Measurements from ENCODE around the gene LTBP1. TPM values are rescaled to one million over a fixed set of nuclear protein-coding genes. Genes with fewer than 3 reads are reported as not detected.

Gene LTBP1
- total and polyA plus RNA-seq, 10 of the 15 experiments (the other 5 are each of a cell fraction or from before 2014, with no cell fraction given), result 0.01 to 0.28 (median 0.12) TPM; not detected in 2

DNA sequence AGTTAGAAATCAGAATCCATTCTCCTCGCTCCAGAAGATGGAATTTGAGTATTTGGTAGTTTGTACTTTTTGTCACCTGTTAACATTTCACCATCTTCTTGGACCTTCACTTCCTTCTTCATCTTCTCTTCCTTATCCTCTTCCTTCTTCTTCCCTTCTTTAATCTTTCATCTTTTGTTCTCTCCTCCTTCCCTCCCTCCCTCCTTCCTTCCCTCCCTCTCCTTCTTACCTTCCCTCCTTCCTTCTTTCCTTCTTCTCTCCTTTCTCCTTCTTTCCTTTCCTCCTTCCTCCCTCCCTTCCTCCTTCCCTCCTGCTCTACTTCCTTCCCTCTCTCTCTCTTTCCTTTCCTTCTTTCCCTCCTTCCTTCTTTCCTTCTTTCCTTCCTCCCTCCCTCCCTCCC is 31.1 kb upstream of the LTBP1 start:
- ChIA-PET CTCF (no interaction called here), RAD21 (ENCODE audit: unreplicated experiment) (no interaction called here), SMC1A (ENCODE audit: uncharacterized antibody, unreplicated experiment) (no interaction called here), POLR2A (no interaction called here)
- ATAC-seq (no peak), DNase-seq (ENCODE audit: low read depth, low spot score) (no peak), FAIRE-seq (no peak)
- no peak overlapping the region for H3K9ac ChIP-seq (ENCODE audit: control insufficient read depth, insufficient read depth, low read length)
- H3K79me2 ChIP-seq (ENCODE audit: control insufficient read depth, insufficient read depth, low read length), result no peaks in the 10 kb centered on the region
- no peak overlapping the region for H3K27ac ChIP-seq (ENCODE audit: control insufficient read depth, insufficient read depth)
- in situ Hi-C loops (cut with MboI) (no loop called here), intact Hi-C loops (cut with micrococcal nuclease; ENCODE audit: unreplicated experiment) (no loop called here)
- TF ChIP-seq EGR1 (IDR thresholded peaks at IDR 0.05; ENCODE audit: borderline replicate concordance in 1 of 2, low read depth in 2 of 2, low read length in 2 of 2) (no peak), RBBP5 (conservative IDR thresholded peaks at IDR 0.05) (no peak), BHLHE40 (IDR thresholded peaks at IDR 0.05; ENCODE audit: borderline replicate concordance in 1 of 2, low read depth in 2 of 2, low read length in 1 of 2) (no peak)
- WGBS (ENCODE audit: insufficient coverage, insufficient replicate concordance, low lambda C conversion rate, missing lambda C conversion rate), result 0% methylated on average over 1 of the region's 1 CpG
- H3K4me3 ChIP-seq, result no peak overlapping the region
- H3K4me1 ChIP-seq (ENCODE audit: control insufficient read depth, insufficient read depth, low read length), result peaks cover 8% of the 10 kb centered on the region
- BruUV-seq (replicated peaks), result no TSS peak
- H2AFZ ChIP-seq (ENCODE audit: control insufficient read depth, low read depth, low read length), result no peak overlapping the region
- H4K20me1 ChIP-seq (ENCODE audit: control insufficient read depth, insufficient read depth), result no peaks in the 10 kb centered on the region
- H3K27me3 ChIP-seq (replicated peaks in 1 of 2; ENCODE audit: control insufficient read depth in 2 of 2, insufficient read depth in 2 of 2, low read length in 1 of 2), result no peaks in the 10 kb centered on the region
- no peaks in the 10 kb centered on the region for H3K36me3 ChIP-seq (ENCODE audit: control insufficient read depth in 2 of 2, insufficient read depth in 2 of 2, low read length in 1 of 2)
- no peak overlapping the region for H3K4me2 ChIP-seq (ENCODE audit: control insufficient read depth, insufficient read depth)
- H3K9me3 ChIP-seq (replicated peaks; ENCODE audit: control insufficient read depth, insufficient read depth, low read length), result no peaks in the 10 kb centered on the region

- no TSS peak for BruUV-seq (replicated peaks)
- no peak for TF ChIP-seq ZNF622 (IDR thresholded peaks at IDR 0.05)
- no peak for TF ChIP-seq BACH1 (IDR thresholded peaks at IDR 0.05; ENCODE audit: borderline replicate concordance)
- TF ChIP-seq ZNF24 (IDR thresholded peaks at IDR 0.05), result no peak
- no peak for TF ChIP-seq SMC3 (IDR thresholded peaks at IDR 0.05; ENCODE audit: borderline replicate concordance, low read length)
- no peak for TF ChIP-seq MTA3 (IDR thresholded peaks at IDR 0.05; ENCODE audit: borderline replicate concordance, low read length)
- TF ChIP-seq, protein P1, sequence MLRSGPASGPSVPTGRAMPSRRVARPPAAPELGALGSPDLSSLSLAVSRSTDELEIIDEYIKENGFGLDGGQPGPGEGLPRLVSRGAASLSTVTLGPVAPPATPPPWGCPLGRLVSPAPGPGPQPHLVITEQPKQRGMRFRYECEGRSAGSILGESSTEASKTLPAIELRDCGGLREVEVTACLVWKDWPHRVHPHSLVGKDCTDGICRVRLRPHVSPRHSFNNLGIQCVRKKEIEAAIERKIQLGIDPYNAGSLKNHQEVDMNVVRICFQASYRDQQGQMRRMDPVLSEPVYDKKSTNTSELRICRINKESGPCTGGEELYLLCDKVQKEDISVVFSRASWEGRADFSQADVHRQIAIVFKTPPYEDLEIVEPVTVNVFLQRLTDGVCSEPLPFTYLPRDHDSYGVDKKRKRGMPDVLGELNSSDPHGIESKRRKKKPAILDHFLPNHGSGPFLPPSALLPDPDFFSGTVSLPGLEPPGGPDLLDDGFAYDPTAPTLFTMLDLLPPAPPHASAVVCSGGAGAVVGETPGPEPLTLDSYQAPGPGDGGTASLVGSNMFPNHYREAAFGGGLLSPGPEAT (IDR thresholded peaks at IDR 0.05; ENCODE audit: low read depth), result no peak
- TF ChIP-seq, protein P2, sequence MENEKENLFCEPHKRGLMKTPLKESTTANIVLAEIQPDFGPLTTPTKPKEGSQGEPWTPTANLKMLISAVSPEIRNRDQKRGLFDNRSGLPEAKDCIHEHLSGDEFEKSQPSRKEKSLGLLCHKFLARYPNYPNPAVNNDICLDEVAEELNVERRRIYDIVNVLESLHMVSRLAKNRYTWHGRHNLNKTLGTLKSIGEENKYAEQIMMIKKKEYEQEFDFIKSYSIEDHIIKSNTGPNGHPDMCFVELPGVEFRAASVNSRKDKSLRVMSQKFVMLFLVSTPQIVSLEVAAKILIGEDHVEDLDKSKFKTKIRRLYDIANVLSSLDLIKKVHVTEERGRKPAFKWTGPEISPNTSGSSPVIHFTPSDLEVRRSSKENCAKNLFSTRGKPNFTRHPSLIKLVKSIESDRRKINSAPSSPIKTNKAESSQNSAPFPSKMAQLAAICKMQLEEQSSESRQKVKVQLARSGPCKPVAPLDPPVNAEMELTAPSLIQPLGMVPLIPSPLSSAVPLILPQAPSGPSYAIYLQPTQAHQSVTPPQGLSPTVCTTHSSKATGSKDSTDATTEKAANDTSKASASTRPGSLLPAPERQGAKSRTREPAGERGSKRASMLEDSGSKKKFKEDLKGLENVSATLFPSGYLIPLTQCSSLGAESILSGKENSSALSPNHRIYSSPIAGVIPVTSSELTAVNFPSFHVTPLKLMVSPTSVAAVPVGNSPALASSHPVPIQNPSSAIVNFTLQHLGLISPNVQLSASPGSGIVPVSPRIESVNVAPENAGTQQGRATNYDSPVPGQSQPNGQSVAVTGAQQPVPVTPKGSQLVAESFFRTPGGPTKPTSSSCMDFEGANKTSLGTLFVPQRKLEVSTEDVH (IDR thresholded peaks at IDR 0.05; ENCODE audit: low read depth, partially characterized antibody), result no peak
- TF ChIP-seq BCLAF1 (IDR thresholded peaks at IDR 0.05), result no peak
Observed at GRCh38 chr2:32918774-32919173, 28.0 kb upstream of the LTBP1 start.

More at GRCh38 chr2:32918774-32919173, 28.0 kb upstream of the LTBP1 start:
- ATAC-seq, result no peak
- no peak overlapping the region for H3K4me2 ChIP-seq (ENCODE audit: control insufficient read depth, insufficient read depth)
- no peak overlapping the region for H3K4me3 ChIP-seq
- H2AFZ ChIP-seq (ENCODE audit: control insufficient read depth, low read depth, low read length), result no peak overlapping the region
- DNase-seq (ENCODE audit: low read depth, low spot score), result no peak
- 64% methylated on average over 6 of the region's 6 CpGs for WGBS (ENCODE audit: insufficient coverage, insufficient replicate concordance, low lambda C conversion rate, missing lambda C conversion rate)
- H3K9ac ChIP-seq (ENCODE audit: control insufficient read depth, insufficient read depth, low read length), result no peak overlapping the region
- POLR2A ChIA-PET, result no interaction called here
- RAD21 ChIA-PET (ENCODE audit: unreplicated experiment), result no interaction called here
- no peaks in the 10 kb centered on the region for H4K20me1 ChIP-seq (ENCODE audit: control insufficient read depth, insufficient read depth)
- no peaks in the 10 kb centered on the region for H3K36me3 ChIP-seq (ENCODE audit: control insufficient read depth in 2 of 2, insufficient read depth in 2 of 2, low read length in 1 of 2)
- in situ Hi-C loops (cut with MboI), result no loop called here
- FAIRE-seq, result no peak
- no peaks in the 10 kb centered on the region for H3K79me2 ChIP-seq (ENCODE audit: control insufficient read depth, insufficient read depth, low read length)
- no peaks in the 10 kb centered on the region for H3K9me3 ChIP-seq (replicated peaks; ENCODE audit: control insufficient read depth, insufficient read depth, low read length)
- CTCF ChIA-PET, result interaction anchor here (0.6 kb wide), 1 partner anchor 372 kb away, joined by 3 read pairs; no protein-coding TSS in a partner anchor
- SMC1A ChIA-PET (ENCODE audit: uncharacterized antibody, unreplicated experiment), result no interaction called here
- H3K4me1 ChIP-seq (ENCODE audit: control insufficient read depth, insufficient read depth, low read length), result no peaks in the 10 kb centered on the region
- intact Hi-C loops (cut with micrococcal nuclease; ENCODE audit: unreplicated experiment), result no loop called here
- no peak overlapping the region for H3K27ac ChIP-seq (ENCODE audit: control insufficient read depth, insufficient read depth)
- H3K27me3 ChIP-seq (replicated peaks in 1 of 2; ENCODE audit: control insufficient read depth in 2 of 2, insufficient read depth in 2 of 2, low read length in 1 of 2), result no peaks in the 10 kb centered on the region

Measured in GM12878 (cell line).